Islet of Langerhans (tissue), 1 donor: ENCODE data around the gene QPCT.
"Not testable (repeated sequence)": the region's sequence is repeated elsewhere in the genome, so short reads cannot be mapped to it uniquely, and the experiment has no call there.

ENCODE experiments used
- FAIRE-seq: peaks from one replicate; lab custom pipeline; 2011; peaks lifted over from hg19 to GRCh38; lab: Jason Lieb, UNC

QPCT gene

DNA sequence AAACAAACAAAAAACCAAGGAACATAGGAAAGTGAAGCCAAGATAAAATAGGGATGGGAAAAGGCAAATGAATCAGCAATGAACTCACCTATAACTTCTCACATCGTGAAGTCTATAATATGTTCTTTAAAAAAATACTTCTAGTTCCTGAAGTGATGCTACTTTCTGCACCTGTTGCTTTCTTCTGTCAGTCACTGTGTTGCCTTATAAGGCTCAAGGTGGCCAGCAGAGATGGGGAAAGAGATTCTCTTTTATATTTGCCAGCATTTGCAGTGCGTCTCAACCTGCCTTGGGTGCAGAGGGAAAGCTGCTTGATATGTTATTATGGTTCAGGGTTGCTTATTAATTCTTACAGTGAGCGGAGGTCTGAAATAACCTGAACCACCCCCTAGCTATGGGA lies 14.0 kb downstream of the QPCT start:
- FAIRE-seq, result no peak

DNA sequence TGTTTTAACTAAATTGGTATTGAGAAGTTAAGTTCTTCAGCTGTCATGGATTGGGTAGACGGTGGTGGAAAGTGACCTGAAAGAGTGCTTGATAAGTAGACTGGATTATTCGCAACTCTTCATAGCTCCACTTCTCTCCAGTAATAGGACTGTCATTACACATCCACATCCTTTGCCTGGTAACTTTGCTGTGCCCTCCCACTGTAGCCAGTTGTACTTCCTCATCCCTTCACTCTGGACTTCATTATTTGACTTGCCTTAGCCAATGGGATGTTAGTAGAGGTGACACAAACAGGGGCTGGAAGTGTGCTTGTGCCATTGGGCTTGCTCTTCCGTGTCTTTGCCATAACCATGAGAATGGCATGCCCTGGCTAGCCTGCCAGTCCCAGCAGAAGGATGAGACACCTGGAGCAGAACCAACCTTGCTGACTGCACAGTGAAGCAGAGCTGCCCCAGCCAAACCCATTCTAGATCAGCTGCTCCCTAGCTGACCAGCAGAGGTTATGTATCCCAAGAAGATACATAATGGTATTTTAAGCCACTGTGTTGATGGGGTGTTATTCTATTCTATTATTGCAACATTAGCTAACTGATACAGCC lies 16.9 kb downstream of the QPCT start:
- no peak for FAIRE-seq

DNA sequence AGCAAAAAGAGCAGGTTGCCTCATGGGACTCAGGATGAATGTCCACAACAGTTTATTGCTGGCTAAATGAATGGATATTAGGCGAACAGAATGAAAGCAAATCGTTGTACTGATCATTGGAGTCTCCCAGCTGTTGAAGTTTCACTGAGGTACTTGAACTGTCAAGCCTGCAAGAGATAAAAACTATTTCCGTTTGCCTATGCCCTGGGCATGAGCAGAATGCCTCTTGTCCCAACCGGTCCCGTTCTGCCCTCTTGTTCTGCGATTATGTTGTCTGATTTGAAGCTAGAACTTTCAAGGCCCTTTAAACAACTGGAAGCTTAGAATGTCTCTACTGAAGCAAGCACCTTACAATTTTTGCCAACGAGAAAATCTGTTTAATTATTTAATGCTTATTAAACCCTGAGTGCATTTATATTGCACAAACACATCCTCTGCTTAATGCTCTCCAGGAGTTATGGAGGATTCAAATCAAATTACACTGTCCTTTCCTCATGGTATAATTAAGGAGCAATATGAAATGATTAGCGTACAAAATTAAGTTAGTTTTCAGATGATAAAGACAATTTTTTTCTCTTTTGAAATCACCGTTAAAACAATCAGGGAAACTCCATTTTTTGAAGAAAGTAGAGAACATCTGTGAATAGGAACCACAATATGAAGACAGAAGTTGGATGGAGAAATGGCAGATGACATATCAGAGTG lies 17.7 kb downstream of the QPCT start:
- peak; percentile 13 for FAIRE-seq

- no peak for FAIRE-seq
Observed at GRCh38 chr2:37364351-37364750, 19.9 kb downstream of the QPCT start.

DNA sequence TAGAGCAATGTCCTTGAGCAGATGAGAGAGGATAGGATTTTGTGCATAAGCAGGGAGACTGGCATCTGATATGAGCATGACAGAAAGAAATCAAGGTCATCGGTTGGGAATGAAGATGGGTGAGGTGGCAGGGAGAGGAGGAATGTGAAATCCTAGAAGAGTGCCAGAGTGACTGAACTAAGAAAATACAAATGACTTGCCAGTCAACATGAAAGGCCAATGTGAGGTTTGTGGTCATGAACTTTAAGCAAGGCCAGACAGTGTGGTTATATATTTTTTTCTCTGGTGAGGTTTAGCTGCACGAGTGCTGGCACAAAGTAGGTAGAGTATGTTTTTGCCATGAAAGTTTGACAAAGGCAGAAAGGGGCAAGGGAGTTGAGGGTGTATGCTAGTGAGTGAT lies 21.2 kb downstream of the QPCT start:
- FAIRE-seq, result no peak

- no peak for FAIRE-seq
Observed at GRCh38 chr2:37366773-37367172, 22.3 kb downstream of the QPCT start.

DNA sequence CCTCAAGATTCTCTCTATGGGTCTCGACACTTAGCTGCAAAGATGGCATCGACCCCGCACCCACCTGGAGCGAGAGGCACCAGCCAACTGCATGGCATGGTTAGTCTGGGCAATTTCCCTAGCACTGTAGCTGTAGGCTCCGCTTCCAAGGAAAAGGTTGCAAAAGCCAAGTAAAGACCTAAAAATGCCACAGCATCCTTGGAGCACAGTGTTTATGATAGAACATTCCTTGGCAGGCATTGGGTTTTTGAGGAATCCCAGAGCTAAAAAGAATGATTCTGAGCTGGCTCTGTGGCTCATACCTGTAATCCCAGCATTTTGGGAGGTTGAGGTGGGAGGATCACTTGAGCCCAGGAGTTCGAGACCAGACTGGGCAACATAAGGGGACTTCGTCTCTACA lies 22.9 kb downstream of the QPCT start:
- FAIRE-seq, result no peak

DNA sequence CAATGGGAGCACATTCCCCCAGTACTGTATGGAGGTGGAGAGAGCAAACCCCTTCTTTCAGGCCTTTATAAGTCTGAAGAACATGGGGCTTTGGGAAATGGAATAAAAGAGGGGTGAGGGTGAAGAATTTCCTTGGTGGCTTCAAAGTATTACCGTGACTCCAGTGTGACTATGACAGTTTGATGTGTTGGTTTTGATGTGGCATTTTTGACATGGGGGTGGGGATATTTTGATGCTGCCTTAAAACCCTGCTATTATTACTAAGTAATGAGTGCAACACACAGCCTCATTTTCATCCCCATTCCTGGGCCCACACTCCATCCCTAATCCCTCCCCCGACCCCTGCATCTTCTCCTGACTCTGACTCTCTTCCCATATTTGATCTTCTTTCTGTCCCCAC lies 23.6 kb downstream of the QPCT start:
- no peak for FAIRE-seq

DNA sequence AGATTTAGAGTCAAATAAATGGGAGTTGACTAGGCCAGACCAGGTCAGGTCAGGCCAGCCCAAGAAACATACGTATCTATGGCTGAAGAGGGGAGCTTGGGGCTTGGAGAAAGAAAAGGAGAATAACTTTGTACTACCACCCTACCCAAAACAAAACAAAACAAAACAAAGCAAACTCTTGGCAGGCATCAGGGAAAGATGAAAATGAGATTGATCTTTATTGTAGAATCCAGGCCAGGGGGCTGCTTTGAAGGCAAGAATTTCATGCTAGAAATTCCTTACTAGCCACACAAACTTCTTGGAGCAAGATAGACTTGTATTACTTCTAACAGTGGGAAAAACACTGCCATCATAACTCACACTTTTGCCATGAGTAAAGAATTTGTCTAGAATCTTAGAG lies 26.2 kb downstream of the QPCT start:
- no peak for FAIRE-seq

DNA sequence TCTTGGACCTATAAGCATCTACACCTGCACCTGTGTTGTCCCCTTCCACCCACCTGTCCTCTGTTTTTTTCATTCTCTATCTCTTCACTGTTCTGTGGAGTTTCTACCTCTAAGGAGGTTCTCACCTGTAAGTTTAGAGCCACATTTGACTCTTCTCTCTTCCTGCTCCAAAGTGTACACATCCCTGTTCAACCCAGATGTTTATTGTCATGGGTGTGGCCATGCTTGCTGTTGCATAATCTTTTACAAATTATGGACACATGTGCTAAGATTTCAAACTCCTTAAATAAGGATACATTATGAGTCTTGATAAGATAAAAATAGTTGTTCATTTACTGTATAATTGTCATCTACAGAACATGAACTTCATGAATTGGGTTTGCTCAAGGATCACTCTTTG lies 27.6 kb downstream of the QPCT start:
- no peak for FAIRE-seq

- FAIRE-seq, result no peak
Observed at GRCh38 chr2:37375741-37376288, 31.4 kb downstream of the QPCT start.

- FAIRE-seq, result no peak
Observed at GRCh38 chr2:37376421-37377186, 32.2 kb downstream of the QPCT start.

DNA sequence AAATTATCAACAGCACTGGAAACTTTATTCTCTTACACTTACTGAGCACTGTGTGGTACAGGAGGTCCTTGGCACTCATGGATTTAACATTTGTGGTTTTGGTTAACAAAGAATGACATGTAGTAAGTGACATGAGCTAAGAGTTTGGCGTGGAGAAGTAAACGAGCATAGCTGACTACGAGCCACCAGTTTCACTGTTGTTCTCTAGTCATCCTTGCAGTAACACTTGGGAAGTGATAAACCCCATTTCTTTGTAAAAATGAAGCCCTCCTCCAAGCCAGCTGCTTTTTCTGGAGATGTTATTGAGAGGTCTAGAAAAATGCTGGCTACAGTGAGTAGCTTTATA lies 32.7 kb downstream of the QPCT start:
- FAIRE-seq, result no peak

GRCh38 chr2:37378411-37378810 lies 34.0 kb downstream of the QPCT start:
- FAIRE-seq, result no peak

DNA sequence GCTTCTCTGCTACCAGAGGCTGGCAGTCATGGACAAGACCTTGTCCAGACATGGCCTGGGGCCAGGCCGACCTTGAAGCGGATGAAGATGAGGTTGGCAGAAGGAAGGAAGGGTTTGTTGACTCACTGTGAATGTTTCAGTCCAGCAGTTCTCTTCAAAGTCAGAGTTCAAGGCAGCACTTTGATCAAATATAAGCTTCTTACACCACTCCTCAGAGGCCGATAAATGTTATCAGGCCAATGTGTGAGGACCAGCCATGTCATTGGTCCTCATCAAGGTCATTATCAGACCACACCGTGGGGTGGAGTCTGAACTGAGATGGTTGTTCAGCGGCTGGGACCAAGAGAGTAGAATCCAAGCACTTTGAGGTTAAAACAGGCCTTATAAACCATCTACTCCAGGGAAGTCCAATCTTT lies 35.5 kb downstream of the QPCT start:
- no peak for FAIRE-seq

DNA sequence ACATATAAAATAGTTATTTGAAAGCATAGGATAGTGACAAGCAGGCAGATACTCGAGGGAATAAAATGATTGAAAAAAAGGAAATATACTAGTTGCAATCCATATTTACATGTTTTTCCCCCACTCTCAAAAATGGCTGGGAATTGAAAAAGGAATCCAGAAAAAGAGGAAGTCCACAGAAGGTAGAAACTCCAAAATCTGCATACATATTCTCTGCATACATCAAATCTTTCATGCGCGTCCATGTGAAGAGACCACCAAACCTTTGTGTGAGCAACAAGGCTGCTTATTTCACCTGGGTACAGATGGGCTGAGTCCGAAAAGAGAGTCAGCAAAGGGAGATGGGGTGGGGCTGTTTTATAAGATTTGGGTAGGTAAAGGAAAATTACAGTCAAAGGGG lies 36.4 kb downstream of the QPCT start:
- FAIRE-seq, result not testable (repeated sequence)

DNA sequence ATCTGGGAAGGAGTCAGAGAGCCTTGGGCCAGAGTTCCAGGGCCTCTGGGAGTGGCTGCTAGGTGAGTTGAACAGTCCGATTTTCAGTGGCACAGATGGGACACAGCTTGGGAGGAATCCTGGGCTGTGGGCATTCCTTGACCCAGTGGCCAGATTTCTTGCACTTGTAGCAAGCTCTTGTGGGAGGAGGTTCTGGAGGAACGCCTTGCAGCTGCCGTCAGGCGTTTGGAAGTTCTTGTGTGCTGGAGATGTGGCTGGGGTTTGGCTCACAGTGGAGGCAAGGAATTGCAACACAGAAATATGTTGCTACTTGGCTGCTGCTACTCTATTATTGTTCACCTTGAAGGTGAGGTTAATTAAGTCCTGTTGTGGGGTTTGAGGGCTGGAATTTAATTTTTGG lies 39.8 kb downstream of the QPCT start:
- not testable (repeated sequence) for FAIRE-seq

- no peak for FAIRE-seq
Observed at GRCh38 chr2:37387148-37387835, 42.9 kb downstream of the QPCT start.

DNA sequence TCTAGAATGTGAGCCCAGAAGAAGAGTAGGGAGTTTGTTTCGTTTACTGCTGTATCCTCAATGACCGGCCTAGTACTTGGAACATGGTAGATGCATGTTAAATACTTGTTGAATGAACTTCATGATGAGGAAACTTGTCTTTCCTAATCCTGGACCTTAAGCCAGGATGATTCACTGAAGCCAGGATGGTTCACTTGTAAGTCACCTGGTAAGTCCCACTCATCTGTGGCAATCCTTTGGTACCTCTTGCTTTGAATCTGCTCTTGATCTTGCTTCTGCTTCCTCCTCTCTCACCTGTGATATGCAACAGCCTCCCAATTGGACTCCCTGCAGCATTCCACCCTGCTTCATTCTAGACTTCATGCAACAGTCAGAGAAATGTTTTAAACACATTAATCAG lies 43.6 kb downstream of the QPCT start:
- no peak for FAIRE-seq

- FAIRE-seq, result no peak
Observed at GRCh38 chr2:37389395-37389794, 45.0 kb downstream of the QPCT start.

- peak; percentile 55 for FAIRE-seq
Observed at GRCh38 chr2:37389989-37390765, 45.7 kb downstream of the QPCT start.

GRCh38 chr2:37390777-37391176 lies 46.3 kb downstream of the QPCT start:
- no peak for FAIRE-seq
